ENCODE data around the gene SEC16B.

DNA sequence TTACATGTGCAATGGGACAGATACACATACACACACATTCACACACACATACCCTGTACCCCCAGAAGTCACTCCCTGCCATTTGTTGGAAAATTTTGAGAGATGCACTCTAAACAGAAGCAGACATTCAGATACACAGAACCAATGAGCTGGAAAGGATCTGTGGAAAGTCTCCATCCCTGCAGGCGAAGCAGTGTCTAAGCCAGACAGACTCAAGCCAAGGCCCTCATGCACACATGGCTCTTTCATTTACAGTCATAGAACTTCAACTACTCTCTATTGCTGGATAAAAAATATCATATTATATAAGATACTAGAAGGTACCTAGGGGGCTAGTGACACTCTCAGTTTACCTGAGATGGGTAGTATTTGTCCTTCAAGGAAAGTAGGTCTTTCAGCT, 7.3 kb upstream of the SEC16B start:
- TF ChIP-seq SP1 (IDR thresholded peaks at IDR 0.05) (no peak), NFRKB (IDR thresholded peaks at IDR 0.05) (no peak), ZNF384 (IDR thresholded peaks at IDR 0.05) (no peak), HDGF (IDR thresholded peaks at IDR 0.05; ENCODE audit: borderline replicate concordance) (no peak), TARDBP (IDR thresholded peaks at IDR 0.05) (no peak), FOXA1 (IDR thresholded peaks at IDR 0.05) (no peak), FOXM1 (IDR thresholded peaks at IDR 0.05; ENCODE audit: borderline replicate concordance) (no peak), BHLHE40 (IDR thresholded peaks at IDR 0.05; ENCODE audit: borderline replicate concordance) (no peak), ARNT (IDR thresholded peaks at IDR 0.05) (no peak), SUZ12 (IDR thresholded peaks at IDR 0.05) (no peak), L3MBTL2 (conservative IDR thresholded peaks at IDR 0.05) (no peak), LEF1 (IDR thresholded peaks at IDR 0.05; ENCODE audit: borderline replicate concordance) (no peak)
- TF ChIP-seq, protein P1, sequence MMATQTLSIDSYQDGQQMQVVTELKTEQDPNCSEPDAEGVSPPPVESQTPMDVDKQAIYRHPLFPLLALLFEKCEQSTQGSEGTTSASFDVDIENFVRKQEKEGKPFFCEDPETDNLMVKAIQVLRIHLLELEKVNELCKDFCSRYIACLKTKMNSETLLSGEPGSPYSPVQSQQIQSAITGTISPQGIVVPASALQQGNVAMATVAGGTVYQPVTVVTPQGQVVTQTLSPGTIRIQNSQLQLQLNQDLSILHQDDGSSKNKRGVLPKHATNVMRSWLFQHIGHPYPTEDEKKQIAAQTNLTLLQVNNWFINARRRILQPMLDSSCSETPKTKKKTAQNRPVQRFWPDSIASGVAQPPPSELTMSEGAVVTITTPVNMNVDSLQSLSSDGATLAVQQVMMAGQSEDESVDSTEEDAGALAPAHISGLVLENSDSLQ (IDR thresholded peaks at IDR 0.05), result no peak

All from HEK293T (cell line).